ENCODE measurements around the gene AOPEP.

AOPEP gene

DNA sequence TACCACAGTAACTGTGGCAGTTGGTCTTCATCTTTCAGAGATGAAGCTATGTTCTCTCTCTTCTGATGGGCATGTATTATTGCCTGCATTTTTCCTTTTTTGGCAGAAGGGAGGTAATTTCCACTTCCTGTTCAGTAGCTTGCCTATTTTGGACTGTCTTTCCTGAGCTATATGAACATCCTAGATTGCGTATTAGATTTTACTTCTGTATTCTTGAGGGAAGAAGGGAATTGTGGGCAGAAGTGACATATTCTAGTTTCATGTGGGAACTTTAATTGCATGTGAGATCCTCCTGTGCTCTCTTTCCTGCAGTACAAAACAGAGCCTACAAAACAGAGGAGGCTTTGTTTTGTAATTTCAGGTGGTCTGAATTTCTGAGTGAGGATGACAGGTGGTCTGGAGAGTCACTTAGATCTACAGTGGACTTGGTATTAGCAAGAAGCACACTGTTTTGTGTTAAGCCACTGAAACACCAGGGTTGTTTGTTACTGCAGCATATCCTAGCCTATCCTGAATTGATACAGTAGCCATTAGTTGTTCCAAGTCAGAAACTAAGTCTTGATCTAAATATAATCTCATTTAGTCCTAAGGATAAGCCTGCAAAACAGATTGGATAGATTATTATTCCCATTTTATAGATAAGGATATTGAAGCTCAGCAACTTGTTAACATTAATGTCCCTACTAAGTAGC, 68.1 kb downstream of the AOPEP start:
- DNase-seq, result peak; percentile 54

DNA sequence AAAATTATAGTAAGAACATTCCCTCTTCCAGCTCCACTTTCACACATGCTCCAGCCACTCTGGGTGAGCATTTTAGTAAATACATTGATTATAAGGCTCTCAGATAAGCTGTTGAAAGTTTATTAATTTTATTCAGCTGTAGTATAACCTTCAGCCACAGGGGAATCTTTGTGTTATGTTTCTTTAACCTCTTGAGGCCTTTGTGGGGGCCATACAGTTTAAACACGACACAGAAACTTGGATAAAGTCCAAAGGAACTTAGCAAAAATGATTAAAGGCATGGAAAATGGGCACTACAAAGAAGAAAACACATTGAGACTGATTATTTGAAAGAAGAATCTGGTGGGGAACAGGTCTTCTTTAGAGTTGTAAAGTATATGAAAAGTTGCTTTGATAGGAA, 70.2 kb downstream of the AOPEP start:
- no peak for DNase-seq

DNA sequence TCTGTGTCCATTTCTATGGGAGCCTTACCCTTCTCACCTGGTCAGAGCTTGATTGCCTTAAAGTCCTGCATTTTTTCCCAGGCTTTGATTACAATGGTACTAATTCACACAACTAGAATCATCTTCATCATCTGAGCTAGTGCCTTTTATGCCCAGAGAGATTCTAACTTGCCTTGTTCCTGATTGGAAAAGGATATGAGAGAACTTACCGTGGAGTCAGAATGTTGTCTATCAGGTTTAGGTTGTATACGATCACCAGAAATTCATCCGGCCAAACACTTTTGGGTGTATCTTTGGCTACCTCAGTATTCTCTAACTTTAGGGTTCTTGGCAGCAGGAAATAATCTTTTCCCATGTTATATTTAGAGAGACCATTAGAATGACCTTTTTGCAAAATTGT, 71.7 kb downstream of the AOPEP start:
- no peak for DNase-seq

DNA sequence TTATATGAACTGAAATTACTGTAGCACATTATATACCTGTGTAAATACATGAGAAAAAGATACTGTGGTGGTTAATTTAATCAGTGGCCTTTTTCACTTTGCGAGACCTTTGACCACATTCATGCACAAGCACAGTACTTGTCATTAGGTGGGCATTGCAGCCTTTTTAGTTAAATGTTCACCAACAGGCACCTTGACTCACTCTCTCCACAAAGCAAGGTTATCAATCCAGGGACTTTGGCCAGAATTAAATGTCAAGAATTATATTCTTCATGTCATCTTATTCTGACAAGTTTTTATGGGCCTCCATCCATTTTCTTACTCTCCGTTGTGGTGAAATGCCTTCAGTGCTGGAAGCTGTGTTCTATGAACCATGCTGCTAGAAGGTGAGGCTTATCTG, 72.2 kb downstream of the AOPEP start:
- DNase-seq, result no peak

DNA sequence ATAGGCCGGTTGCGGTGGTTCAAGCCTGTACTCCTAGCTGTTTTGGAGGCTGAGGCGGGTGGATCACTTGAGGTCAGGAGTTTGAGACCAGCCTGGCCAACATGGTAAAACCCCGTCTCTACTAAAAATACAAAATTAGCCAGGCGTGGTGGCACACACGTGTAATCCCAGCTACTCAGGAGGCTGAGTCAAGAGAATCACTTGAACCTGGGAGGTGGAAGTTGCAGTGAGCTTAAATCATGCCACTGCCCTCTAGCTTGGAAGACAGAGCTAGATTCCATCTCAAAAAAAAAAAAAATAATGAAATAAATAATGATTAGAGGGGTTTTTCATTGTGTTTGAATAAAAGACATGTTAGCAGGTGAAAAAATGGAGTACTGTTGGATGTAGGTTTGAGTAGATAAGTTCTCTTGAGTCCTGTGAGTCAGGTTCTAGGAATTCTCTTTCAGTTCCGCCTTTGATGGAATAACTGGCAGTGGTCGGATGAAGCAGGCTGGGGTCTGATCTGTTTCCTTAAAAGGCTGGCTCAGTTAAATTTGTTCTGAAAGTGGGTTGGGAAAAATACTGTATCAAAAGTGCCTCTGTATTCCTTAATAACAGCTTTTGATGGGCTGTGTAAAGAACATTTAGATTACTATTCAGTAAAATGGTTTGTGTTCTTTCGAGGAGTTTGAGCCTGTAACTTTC, 73.2 kb downstream of the AOPEP start:
- no peak for DNase-seq

DNA sequence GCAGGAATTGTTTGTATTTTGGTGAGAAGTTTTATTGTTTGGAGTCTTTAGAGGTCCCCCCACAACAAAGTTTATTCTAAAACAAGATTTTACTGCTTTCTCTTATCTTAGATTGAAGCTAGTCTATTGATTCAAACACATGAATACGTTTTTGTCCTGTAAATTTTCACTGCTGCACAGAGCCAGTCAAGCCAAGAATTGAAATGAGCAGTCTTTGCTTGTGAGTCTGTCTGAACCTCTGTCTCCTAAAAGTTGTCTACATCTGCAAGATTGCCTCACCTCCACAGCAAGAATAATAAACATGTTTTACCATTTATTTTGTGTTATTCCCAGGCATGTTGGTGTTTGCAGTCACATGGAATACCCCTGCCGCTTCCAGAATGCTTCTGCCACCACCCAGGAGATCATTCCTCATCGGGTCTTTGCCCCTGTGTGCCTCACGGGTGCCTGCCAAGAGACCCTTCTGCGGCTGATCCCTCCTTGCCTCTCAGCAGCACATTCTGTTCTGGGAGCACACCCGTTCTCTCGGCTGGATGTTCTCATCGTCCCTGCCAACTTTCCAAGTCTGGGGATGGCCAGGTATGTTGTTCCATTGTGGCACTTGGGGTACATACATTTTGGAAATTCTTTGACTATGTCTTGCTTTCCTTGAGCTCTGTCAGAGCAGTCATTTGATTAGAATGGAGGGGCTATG, 74.1 kb downstream of the AOPEP start:
- DNase-seq, result no peak

DNA sequence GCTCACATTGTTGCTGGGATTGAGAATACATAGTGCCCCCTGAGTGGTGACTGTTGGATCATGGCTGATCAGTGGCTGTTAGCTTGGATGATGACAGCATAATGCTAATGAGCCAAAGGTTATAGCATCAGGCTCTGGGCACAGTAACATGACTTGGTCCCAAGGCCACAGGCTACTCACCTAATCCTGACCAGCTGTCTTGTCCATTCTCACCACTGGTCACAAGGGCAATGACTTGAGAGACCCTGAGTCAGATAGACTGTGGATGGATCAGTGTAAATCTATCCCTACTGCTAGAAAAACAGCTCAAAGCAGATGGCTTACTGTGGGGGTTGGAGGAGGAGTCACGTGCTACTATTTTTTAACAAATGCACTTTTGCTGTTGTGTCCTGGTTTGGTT, 74.7 kb downstream of the AOPEP start:
- DNase-seq, result no peak

DNA sequence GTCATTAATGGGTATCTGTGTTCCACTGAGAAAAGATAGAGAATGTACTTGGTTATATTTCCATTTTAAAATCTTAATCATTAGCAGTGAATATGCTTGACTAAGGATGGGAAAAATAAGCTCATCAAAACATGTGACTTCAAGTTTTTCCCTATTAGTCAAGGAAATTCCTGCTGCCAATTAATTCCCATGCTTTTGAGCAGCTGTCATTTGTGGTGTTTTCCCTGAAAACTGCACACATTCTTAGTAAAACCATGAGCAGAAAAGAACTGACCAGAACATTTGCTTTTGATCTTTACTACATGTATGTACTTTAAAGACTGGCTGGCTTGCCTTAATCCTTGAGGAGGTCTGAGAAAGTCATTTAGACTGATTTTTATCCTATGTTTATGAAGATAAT, 75.2 kb downstream of the AOPEP start:
- DNase-seq, result no peak

DNA sequence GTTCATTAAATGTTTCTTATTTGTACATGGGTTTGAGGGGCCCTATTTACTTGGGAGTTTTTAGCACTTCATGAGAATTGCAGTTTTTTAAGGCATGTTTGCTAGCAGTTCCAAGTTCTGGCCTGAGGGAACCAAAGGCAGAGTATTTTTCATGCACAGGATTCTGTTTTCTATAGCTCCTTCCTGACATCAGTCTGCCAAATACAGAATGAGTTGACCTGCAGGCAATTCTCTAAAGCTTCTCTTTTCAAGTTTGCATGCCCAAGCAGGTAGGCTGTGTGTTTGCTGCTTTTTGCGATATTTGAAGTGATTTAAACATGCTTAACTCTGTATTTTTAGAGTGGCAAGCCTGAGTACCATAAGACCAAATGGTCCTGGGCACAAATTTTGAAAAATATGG, 75.8 kb downstream of the AOPEP start:
- DNase-seq, result no peak

DNA sequence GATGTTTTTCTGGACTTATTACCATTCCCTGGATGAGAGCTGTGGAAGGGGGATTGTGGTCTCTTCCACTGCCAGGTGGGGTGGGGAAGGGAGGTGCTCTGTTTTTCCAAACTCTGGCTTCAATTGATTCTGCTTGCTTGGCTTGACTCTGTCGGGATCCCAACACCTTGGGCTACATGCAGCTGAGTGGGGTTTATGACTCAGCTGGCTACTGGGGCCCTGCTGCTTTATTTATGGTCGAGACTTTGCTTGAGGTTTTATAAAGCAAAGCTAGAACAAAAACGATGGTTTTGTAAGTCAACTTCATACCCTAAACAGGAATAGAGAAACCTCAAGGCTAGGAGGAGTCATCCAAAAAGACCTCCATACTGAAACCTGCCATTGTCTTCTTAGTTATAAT, 76.3 kb downstream of the AOPEP start:
- no peak for DNase-seq

DNA sequence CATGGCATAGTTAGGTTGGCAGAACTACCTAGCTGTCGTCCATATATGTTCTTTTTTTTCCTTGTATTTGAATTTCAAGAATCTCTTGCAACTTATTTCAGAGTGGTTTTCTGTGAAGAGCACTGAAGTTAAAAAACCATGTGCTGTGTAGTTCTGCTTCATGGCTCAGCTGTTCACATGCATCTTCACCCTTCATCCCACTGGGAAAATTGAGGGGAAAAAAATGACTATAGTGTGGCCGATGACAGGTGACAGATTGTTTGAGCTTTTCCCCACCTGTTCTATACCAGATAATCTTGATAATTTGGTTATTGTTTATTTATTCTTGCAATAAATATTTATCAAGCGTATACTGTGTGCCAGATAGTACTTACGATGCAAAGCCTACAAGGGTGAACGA, 77.8 kb downstream of the AOPEP start:
- DNase-seq, result no peak

DNA sequence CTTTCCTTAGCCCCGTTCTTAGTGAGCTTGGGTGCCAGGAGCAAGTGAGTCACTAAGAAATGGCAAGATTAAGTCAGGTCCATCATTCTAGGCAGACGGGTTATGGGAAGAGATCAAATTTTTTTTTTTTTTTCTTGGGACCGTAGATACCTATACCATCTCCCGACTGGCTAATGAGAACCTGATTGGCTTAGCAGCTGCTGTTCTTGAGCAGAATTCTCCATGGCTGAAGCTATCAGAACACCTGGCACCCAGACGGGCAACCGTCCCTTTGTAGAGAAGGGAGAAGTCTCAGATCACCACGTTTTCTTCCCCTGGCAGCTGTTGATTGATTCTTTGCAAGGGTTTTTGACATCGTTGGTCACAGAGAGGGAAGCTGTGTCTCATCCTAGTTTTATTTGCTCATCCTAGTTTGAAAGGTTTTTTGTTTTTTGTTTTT, 78.6 kb downstream of the AOPEP start:
- no peak for DNase-seq

DNA sequence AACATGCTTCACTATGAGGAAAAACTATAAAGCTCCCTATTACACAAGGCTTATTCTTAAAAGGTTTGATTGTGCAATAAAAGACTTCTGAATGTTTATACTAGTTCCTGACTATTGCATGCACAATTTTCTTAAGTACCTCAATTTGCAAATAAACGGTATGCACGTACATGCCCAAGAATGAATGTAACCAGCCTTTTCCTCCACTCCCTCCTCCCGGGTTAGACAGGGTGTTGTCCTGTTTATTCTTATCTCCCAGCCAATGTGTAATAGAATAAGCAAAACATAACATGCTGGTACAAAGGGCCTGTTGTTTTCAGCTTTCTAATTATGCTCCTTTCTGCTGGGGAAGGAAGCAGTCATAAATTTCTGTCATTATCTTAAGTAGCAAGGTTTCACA, 79.1 kb downstream of the AOPEP start:
- DNase-seq, result peak; percentile 63

DNA sequence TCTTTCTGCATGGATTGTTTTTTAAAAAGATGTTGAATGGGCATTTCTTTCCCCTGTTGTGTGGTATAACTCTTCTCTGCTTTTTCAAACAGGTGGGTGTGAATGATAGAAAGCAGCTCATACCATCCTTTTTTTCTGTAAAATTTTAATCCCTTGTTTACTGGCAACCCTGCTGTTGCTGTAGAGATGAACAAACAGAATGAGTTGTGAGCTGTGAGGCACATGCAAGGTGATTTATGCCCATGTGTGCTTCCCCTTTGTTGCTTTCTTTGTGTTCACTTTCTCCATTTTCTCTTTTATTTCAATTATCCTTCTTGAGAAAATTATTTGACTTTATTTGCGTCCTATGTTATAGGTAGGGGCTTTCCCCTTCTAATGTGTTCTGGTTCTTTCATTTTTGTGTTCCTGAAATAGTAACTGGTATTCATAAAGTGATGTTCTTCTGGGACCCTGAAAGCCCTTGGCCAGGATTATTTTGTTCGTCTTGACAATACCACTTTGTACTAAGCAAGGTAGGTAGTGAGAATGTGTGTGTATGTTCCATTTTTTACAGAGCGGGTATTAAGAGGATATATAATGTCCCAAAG, 79.9 kb downstream of the AOPEP start:
- no peak for DNase-seq

DNA sequence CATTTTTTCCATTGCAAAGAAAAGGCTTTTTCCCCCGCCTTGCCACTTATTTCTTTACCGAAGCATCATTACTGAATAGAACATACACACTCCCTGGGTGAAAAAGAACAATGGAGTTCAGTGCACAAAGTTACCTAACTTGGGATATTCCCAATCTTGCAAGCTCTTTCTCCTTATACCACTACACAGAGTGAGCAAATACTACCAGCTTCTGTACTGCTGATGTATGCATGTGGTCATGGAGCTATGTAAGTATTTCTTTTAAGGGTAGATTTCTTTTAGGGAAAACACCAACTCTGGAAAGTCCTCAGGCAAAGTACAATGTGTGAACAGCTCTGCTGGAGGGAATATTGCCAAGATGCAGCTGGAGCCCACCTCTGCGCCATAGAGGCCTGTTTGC, 81.1 kb downstream of the AOPEP start:
- DNase-seq, result peak; percentile 33

DNA sequence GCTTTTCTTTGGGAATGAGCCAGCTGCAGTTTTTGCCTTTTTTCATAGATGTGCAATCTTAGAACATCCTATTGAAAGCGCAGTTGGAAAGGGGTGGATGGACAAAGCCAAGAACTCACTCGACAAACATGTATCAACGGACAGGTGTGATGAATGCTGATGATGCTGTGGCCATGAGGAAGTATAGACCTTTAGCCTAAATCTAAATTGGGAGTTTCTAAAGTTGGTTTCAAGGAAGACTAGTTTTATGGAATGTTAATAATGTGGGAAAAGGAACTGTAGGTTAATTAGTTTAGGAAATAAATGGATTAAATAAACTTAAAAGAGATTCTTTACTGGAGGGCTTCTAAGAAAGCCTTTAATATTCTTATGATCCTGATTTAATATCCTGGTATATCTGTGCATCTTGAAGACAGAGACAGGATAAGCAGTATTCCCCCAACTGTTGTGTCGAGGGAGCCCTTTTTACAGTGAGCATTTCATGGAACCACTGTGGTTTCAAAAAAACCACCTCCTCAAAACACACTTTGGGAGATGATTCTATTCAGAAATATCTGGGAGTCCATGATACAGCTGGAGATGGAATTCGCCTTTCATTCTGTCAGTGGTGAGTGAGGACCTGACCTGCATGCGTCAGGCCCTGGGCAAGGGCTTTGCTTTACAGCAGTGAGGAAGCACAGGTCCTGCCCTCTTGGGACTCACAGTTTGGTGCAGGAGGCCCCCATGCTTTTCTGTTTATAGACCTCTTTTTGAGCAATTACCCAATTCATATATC, 82.6 kb downstream of the AOPEP start:
- DNase-seq, result no peak

DNA sequence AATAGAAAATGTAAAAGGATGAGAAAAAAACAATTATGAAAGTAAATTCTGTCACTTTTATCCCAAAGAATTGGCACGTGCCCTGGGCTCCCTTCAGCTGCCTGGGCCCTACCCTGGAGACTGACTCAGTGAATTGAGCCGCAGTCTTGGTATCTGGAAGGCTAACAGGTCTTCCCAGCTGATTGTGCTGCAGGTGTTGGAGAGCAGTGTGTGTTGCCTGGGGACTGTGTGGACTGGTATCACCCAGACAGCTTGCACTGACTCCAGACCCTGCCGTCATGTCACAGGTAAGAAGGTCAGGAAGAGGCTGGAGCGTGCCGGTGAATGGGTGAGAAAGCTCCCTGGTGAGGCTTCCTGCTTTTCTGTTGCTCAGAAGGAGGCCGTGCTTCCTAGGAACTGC, 83.3 kb downstream of the AOPEP start:
- DNase-seq, result no peak

DNA sequence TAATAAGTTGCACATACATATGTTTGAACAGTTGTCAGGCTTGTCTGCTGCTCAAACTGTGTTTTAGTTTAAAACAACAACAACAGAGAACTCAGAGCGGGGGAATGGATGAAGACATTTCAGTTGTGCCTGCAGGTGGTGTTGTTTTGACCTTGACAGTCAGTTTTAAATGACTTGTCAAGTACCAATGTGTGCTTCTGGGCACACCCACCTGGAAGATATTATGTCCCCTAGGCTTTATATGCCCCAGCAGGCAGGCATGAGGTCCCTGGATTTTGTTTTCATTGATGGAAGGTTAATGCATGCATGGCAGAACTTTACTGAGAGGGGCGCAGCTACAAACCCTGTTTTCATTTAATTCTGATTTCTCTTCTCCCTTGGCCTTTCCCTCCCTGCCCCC, 84.6 kb downstream of the AOPEP start:
- DNase-seq, result no peak

DNA sequence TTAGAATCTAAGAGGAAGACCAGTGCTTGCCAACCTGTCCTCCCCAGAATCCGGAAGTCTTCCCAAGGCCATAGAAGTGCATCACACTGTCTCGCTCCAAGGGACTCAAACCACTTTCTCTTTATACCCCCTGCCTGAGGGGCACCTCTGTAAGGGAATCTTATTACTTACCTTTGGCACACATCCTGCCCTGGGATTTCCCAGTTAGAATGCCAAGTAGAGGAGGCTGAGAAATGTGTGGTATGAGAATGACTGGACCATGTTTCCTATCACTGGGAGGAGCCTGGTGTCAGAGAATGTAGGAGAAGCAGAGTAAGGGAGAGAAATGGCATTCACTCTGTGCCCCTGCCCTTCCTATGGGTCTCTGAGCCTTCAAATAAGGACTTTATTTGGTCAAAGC, 85.8 kb downstream of the AOPEP start:
- no peak for DNase-seq

DNA sequence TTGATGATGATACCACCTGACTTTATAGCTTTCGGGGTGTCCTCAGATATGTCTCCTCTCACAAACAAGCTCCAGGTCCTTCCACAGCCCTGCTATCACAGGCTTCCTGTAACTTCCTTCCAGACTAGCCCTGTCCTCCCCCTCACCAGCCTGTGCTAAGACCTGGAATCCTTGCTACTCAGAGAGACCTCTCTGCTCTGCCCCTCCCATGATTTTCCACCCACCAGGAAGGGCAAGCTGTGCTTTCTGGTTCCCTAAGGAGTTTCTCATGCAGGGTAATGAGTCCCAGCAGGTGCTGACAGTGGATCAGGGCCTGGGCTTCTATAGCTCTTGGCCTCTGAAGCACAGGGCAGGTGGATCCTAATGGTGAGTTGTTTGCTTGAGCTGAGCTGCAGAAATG, 86.9 kb downstream of the AOPEP start:
- DNase-seq, result no peak

DNA sequence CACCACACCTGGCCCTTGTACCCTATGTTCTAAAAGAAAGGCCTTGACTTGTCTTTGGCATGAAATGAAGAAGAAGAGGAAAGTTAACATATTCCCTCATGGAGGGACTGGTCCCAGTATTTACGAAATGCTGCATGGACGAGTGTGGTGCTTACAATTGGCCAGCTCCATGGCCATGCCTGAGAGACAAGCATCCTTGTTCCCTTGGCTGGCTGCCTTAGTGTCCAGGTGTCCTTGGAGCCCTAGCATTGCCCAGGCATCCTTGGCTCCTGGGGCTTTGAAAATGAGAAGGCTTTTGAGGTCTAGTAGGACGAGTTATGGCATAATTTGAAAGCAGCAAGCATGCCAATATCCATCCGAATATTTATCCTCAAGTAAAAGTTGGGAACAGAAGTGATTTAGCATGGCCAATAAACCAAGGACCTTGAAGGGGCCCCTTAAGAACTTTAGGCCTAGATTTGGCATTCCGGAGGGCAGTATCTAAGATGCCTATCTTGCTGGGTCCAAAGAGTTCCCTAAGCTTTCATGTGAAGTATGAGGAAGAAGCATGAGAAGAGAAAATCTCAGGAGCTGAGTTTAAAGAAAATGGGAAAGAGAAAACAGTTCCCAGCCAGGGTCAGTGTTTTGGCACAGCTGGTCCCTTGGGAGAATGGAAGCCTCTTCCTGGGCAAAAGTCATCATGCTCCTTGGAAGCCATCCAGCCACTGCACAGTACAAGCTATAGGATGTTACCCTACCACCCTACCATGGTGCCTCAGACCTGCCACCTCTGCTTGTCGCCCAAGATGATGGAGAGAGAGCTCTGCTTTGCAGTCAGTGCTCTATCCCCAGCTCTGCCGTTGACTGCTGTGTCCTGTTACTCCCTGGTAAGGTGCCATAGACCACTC, 91.0 kb downstream of the AOPEP start:
- DNase-seq, result no peak

DNA sequence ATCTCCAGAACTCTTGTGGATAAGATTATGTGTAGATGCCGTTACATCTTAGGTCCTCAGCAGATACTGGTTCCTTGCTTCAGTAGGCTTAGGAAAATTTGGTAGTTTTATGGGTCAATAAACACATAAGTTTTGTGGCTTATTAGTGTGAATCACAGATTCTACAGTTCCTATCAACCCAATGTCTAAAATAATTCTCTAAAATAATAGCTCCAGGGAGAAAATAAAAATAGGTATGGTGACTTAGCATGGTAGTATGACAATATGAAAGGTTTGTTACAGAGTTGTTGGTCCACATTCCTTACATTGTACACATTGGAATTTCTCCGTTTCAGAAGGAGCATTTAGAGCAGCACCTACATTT, 91.7 kb downstream of the AOPEP start:
- DNase-seq, result no peak
